BLaER1 treated with 17β-estradiol and CSF1 and Interleukin-3, amounts not matched to agents 10 nM and 100 nM (cell line): ENCODE results near the gene SYNGR3.

Experiments used
- H3K27ac ChIP-seq, 11 experiments: shearing (Covaris generic); formaldehyde crosslinking; 2 replicates each; pipeline ENCODE4 v1.8.1; 2022
- H3K27me3 ChIP-seq, 11 experiments: shearing (Covaris generic); formaldehyde crosslinking; 2 replicates each; pipeline ENCODE4 v1.8.1; 2022
- H3K36me3 ChIP-seq, 11 experiments: shearing (Covaris generic); formaldehyde crosslinking; 2 replicates each; pipeline ENCODE4 v1.8.1; 2022
- H3K4me1 ChIP-seq, 10 experiments: shearing (Covaris generic); formaldehyde crosslinking; 2 replicates each; pipeline ENCODE4 v1.8.1; 2022
- H3K4me2 ChIP-seq, 11 experiments: shearing (Covaris generic); formaldehyde crosslinking; 2 replicates each; pipeline ENCODE4 v1.8.1; 2022
- H3K4me3 ChIP-seq, 10 experiments: shearing (Covaris generic); formaldehyde crosslinking; 2 replicates each; pipeline ENCODE4 v1.8.1; 2022
- H3K9ac ChIP-seq, 11 experiments: shearing (Covaris generic); formaldehyde crosslinking; 2 replicates each; pipeline ENCODE4 v1.8.1; 2022
- H3K9me3 ChIP-seq, 11 experiments: shearing (Covaris generic); formaldehyde crosslinking; replicated peaks in 1 of 11; 2 replicates each; pipeline ENCODE4 v1.8.1; 2022
- H4K20me1 ChIP-seq, 11 experiments: shearing (Covaris generic); formaldehyde crosslinking; 2 replicates each; pipeline ENCODE4 v1.8.1; 2022
- Cebpa-rat ChIP-seq, 11 experiments: shearing (Covaris generic); IDR thresholded peaks; 2 replicates each; pipeline ENCODE4 v1.8.1; 2022

SYNGR3 gene

GRCh38 chr16:2024032-2024420 lies 34.3 kb downstream of the SYNGR3 start:
- Histone ChIP-seq H3K9me3 (no peaks in the 10 kb centered on the region), H3K4me2 (peak overlapping the region; percentile 74 to 99 (median 94)), H3K9ac (peak overlapping the region; percentile 10 to 66 (median 57); a peak in 12 of 22 replicates), H3K36me3 (no peaks in the 10 kb centered on the region), H3K27me3 (peaks cover 42 to 73% (median 67%) of the 10 kb centered on the region in 11 experiments), H3K4me1 (peaks cover 42 to 77% (median 58%) of the 10 kb centered on the region in 10 experiments), H3K27ac (peak overlapping the region in 6 of 11 experiments; percentile 46 to 74 (median 64); a peak in 13 of 22 replicates), H3K4me3 (peak overlapping the region in 2 of 10 experiments; percentile 36 to 45; a peak in 2 of 20 replicates), H4K20me1 (peaks cover 0 to 22% (median 14%) of the 10 kb centered on the region in 11 experiments; a peak in 15 of 22 replicates)
- TF ChIP-seq Cebpa-rat (IDR thresholded peaks at IDR 0.05) = no peak

GRCh38 chr16:2025251-2025650 lies 35.5 kb downstream of the SYNGR3 start:
- H4K20me1 ChIP-seq = peaks cover 0 to 24% (median 14%) of the 10 kb centered on the region in 11 experiments; a peak in 15 of 22 replicates
- no peaks in the 10 kb centered on the region for H3K36me3 ChIP-seq
- TF ChIP-seq Cebpa-rat (IDR thresholded peaks at IDR 0.05) = no peak
- no peak overlapping the region for H3K27ac ChIP-seq
- peaks cover 30 to 61% (median 55%) of the 10 kb centered on the region in 11 experiments for H3K27me3 ChIP-seq
- H3K4me2 ChIP-seq = peak overlapping the region in 4 of 11 experiments; percentile 0 to 98 (median 94); a peak in 3 of 22 replicates
- H3K9me3 ChIP-seq = no peaks in the 10 kb centered on the region
- H3K9ac ChIP-seq = peak overlapping the region in 4 of 11 experiments; percentile 11 to 27 (median 20); a peak in 3 of 22 replicates
- H3K4me1 ChIP-seq = peaks cover 32 to 76% (median 52%) of the 10 kb centered on the region in 10 experiments
- H3K4me3 ChIP-seq = no peak overlapping the region

- Histone ChIP-seq H3K9ac (peak overlapping the region in 5 of 11 experiments; percentile 4 to 79 (median 5); a peak in 2 of 22 replicates), H3K9me3 (no peaks in the 10 kb centered on the region), H3K27me3 (peaks cover 22 to 54% (median 47%) of the 10 kb centered on the region in 11 experiments), H3K4me2 (peak overlapping the region; percentile 96 to 98 (median 97); a peak in 19 of 22 replicates), H4K20me1 (peaks cover 0 to 24% (median 14%) of the 10 kb centered on the region in 11 experiments; a peak in 15 of 22 replicates), H3K36me3 (no peaks in the 10 kb centered on the region), H3K27ac (no peak overlapping the region), H3K4me1 (peaks cover 31 to 77% (median 57%) of the 10 kb centered on the region in 10 experiments), H3K4me3 (peak overlapping the region in 2 of 10 experiments; percentile 72 to 80; a peak in 6 of 20 replicates)
- no peak for TF ChIP-seq Cebpa-rat (IDR thresholded peaks at IDR 0.05)
These were observed 36.2 kb downstream of the SYNGR3 start for GRCh38 chr16:2025878-2026460.

- H3K4me1 ChIP-seq = peaks cover 34 to 83% (median 63%) of the 10 kb centered on the region in 10 experiments
- peak within 1 kb of the TSS; percentile 96 to 98 (median 97) for H3K4me2 ChIP-seq
- TF ChIP-seq Cebpa-rat (IDR thresholded peaks at IDR 0.05) = no peak
- H3K9me3 ChIP-seq = no peaks in the 10 kb centered on the region
- H3K4me3 ChIP-seq = peak within 1 kb of the TSS; percentile 63 to 80 (median 67)
- H4K20me1 ChIP-seq = peaks cover 0 to 24% (median 14%) of the 10 kb centered on the region in 11 experiments; a peak in 15 of 22 replicates
- H3K9ac ChIP-seq = peak within 1 kb of the TSS; percentile 58 to 80 (median 76)
- no peaks in the 10 kb centered on the region for H3K36me3 ChIP-seq
- peak within 1 kb of the TSS in 8 of 11 experiments; percentile 10 to 53 (median 40); a peak in 9 of 22 replicates for H3K27ac ChIP-seq
- peaks cover 17 to 48% (median 42%) of the 10 kb centered on the region in 11 experiments for H3K27me3 ChIP-seq
These were observed 36.8 kb downstream of the SYNGR3 start, which contains the start of gene NHERF2 for GRCh38 chr16:2026461-2027023. TSS of gene NHERF2 (plus strand) at chr16:2026902. CDS start at chr16:2027006, 104 bp downstream.

GRCh38 chr16:2027024-2028010 lies 37.5 kb downstream of the SYNGR3 start:
- Histone ChIP-seq H3K4me2 (peak overlapping the region; percentile 96 to 98 (median 97)), H3K9ac (peak overlapping the region; percentile 58 to 80 (median 76)), H3K9me3 (no peaks in the 10 kb centered on the region), H4K20me1 (peaks cover 0 to 24% (median 14%) of the 10 kb centered on the region in 11 experiments; a peak in 15 of 22 replicates), H3K36me3 (no peaks in the 10 kb centered on the region), H3K27me3 (peaks cover 15 to 42% (median 37%) of the 10 kb centered on the region in 11 experiments; a peak in 20 of 22 replicates), H3K4me1 (peaks cover 41 to 90% (median 70%) of the 10 kb centered on the region in 10 experiments), H3K4me3 (peak overlapping the region; percentile 63 to 80 (median 67)), H3K27ac (peak overlapping the region in 8 of 11 experiments; percentile 10 to 53 (median 40); a peak in 9 of 22 replicates)
- no peak for TF ChIP-seq Cebpa-rat (IDR thresholded peaks at IDR 0.05)

- Histone ChIP-seq H3K36me3 (no peaks in the 10 kb centered on the region), H3K9ac (peak overlapping the region in 4 of 11 experiments; percentile 20 to 79 (median 72); a peak in 2 of 22 replicates), H3K27ac (no peak overlapping the region), H3K27me3 (peaks cover 15 to 42% (median 37%) of the 10 kb centered on the region in 11 experiments; a peak in 20 of 22 replicates), H3K4me1 (peaks cover 49 to 91% (median 73%) of the 10 kb centered on the region in 10 experiments), H4K20me1 (peaks cover 0 to 24% (median 14%) of the 10 kb centered on the region in 11 experiments; a peak in 15 of 22 replicates), H3K9me3 (no peaks in the 10 kb centered on the region), H3K4me2 (peak overlapping the region; percentile 96 to 98 (median 97); a peak in 21 of 22 replicates), H3K4me3 (peak overlapping the region in 5 of 10 experiments; percentile 63 to 80 (median 70); a peak in 6 of 20 replicates)
- no peak for TF ChIP-seq Cebpa-rat (IDR thresholded peaks at IDR 0.05)
These were observed 38.4 kb downstream of the SYNGR3 start for GRCh38 chr16:2028146-2028545.

- H3K4me3 ChIP-seq = no peak overlapping the region
- H3K36me3 ChIP-seq = no peaks in the 10 kb centered on the region
- H3K9me3 ChIP-seq = no peaks in the 10 kb centered on the region
- peaks cover 15 to 42% (median 37%) of the 10 kb centered on the region in 11 experiments; a peak in 20 of 22 replicates for H3K27me3 ChIP-seq
- no peak for TF ChIP-seq Cebpa-rat (IDR thresholded peaks at IDR 0.05)
- H3K4me1 ChIP-seq = peaks cover 51 to 92% (median 74%) of the 10 kb centered on the region in 10 experiments
- peak overlapping the region in 10 of 11 experiments; percentile 96 to 98 (median 96); a peak in 16 of 22 replicates for H3K4me2 ChIP-seq
- H3K27ac ChIP-seq = no peak overlapping the region
- peaks cover 0 to 24% (median 14%) of the 10 kb centered on the region in 11 experiments; a peak in 15 of 22 replicates for H4K20me1 ChIP-seq
- peak overlapping the region in 2 of 11 experiments; percentile 20 to 76; a peak in 1 of 22 replicates for H3K9ac ChIP-seq
These were observed 39.0 kb downstream of the SYNGR3 start for GRCh38 chr16:2028620-2029220.
